ENCODE data around the gene NFKBIE. TPM values are rescaled to one million over a fixed set of nuclear protein-coding genes. Genes with fewer than 3 reads are reported as not detected.

NFKBIE gene
- total and polyA plus RNA-seq, 8 donors = 0.89 to 23.5 (median 10.3) TPM; not detected in 2

GRCh38 chr6:44237813-44238433 is 27.4 kb downstream of the NFKBIE start:
- 1 to 3% (median 2%) methylated on average over 21 to 42 of the region's 42 CpGs for WGBS, 5 donors
- Histone ChIP-seq H3K4me3 (peak overlapping the region; percentile 44 to 67 (median 54)), H3K36me3 (peaks cover 3 to 8% (median 6%) of the 10 kb centered on the region in 4 donors), H3K9me3 (no peaks in the 10 kb centered on the region), H3K4me1 (peaks cover 42 to 58% (median 50%) of the 10 kb centered on the region in 4 donors), H3K27ac (peak overlapping the region; percentile 95 to 99 (median 96)), H3K27me3 (no peaks in the 10 kb centered on the region)
- no peak for TF ChIP-seq EP300 (IDR thresholded peaks at IDR 0.05)
- TF ChIP-seq POLR2AphosphoS5 (IDR thresholded peaks at IDR 0.05) = peak in 2 of 3 donors; percentile 24 to 71
- TF ChIP-seq POLR2A (IDR thresholded peaks at IDR 0.05) = no peak
- TF ChIP-seq CTCF (IDR thresholded peaks at IDR 0.05) = peak in 6 of 7 experiments; percentile 72 to 99 (median 97)
- intact Hi-C loops (cut with DNase I; ENCODE audit: low total_unique reads) = loop anchor here (10.0 kb wide), 1 partner anchor 63 kb away; no protein-coding TSS in a partner anchor
- DNase-seq = peak; percentile 79 to 94

GRCh38 chr6:44237021-44237812 is 28.1 kb downstream of the NFKBIE start:
- TF ChIP-seq CTCF (IDR thresholded peaks at IDR 0.05) (no peak), EP300 (IDR thresholded peaks at IDR 0.05) (no peak), POLR2A (IDR thresholded peaks at IDR 0.05) (no peak), POLR2AphosphoS5 (IDR thresholded peaks at IDR 0.05) (peak; percentile 84 to 93 (median 84))
- intact Hi-C loops (cut with DNase I; ENCODE audit: low total_unique reads) = loop anchor here (10.0 kb wide), 1 partner anchor 62 kb away; no protein-coding TSS in a partner anchor
- peak overlapping the region; percentile 44 to 67 (median 54) for H3K4me3 ChIP-seq
- no peaks in the 10 kb centered on the region for H3K27me3 ChIP-seq
- H3K36me3 ChIP-seq = peaks cover 10 to 15% (median 13%) of the 10 kb centered on the region in 4 donors
- no peaks in the 10 kb centered on the region for H3K9me3 ChIP-seq
- peaks cover 42 to 65% (median 54%) of the 10 kb centered on the region in 4 donors for H3K4me1 ChIP-seq
- H3K27ac ChIP-seq = peak overlapping the region; percentile 95 to 99 (median 96)
- 12 to 27% (median 17%) methylated on average over 17 to 22 of the region's 22 CpGs for WGBS, 5 donors
- peak; percentile 95 to 97 for DNase-seq

- no peak for DNase-seq
- intact Hi-C loops (cut with DNase I; ENCODE audit: low total_unique reads) = loop anchor here (10.0 kb wide), 1 partner anchor 61 kb away; no protein-coding TSS in a partner anchor
- no peaks in the 10 kb centered on the region for H3K27me3 ChIP-seq
- 83 to 94% (median 91%) methylated on average over 6 of the region's 6 CpGs for WGBS, 5 donors
- TF ChIP-seq POLR2A (IDR thresholded peaks at IDR 0.05) = no peak
- H3K36me3 ChIP-seq = peaks cover 21 to 27% (median 25%) of the 10 kb centered on the region in 4 donors
- no peaks in the 10 kb centered on the region for H3K9me3 ChIP-seq
- peak overlapping the region in 4 of 5 donors; percentile 70 to 98 (median 96) for H3K27ac ChIP-seq
- H3K4me3 ChIP-seq = no peak overlapping the region
- H3K4me1 ChIP-seq = peaks cover 42 to 77% (median 61%) of the 10 kb centered on the region in 4 donors
Measured at GRCh38 chr6:44235891-44236516, 29.3 kb downstream of the NFKBIE start.

GRCh38 chr6:44235269-44235668 is 30.1 kb downstream of the NFKBIE start:
- WGBS, 5 donors = 52 to 75% (median 64%) methylated on average over 6 of the region's 6 CpGs
- DNase-seq = no peak
- TF ChIP-seq POLR2AphosphoS5 (IDR thresholded peaks at IDR 0.05) (no peak), POLR2A (IDR thresholded peaks at IDR 0.05) (no peak), CTCF (IDR thresholded peaks at IDR 0.05) (no peak), EP300 (IDR thresholded peaks at IDR 0.05) (no peak)
- Histone ChIP-seq H3K9me3 (no peaks in the 10 kb centered on the region), H3K4me1 (peaks cover 42 to 85% (median 64%) of the 10 kb centered on the region in 4 donors), H3K27ac (peak overlapping the region in 4 of 5 donors; percentile 70 to 98 (median 96)), H3K36me3 (peaks cover 28 to 35% (median 32%) of the 10 kb centered on the region in 4 donors), H3K27me3 (no peaks in the 10 kb centered on the region), H3K4me3 (no peak overlapping the region)
- intact Hi-C loops (cut with DNase I; ENCODE audit: low total_unique reads) = loop anchor here (10.0 kb wide), 1 partner anchor 60 kb away; no protein-coding TSS in a partner anchor
